Stimulated activated CD4-positive, alpha-beta T cell treated with anti-CD3 and anti-CD28 coated beads, Interleukin-4, amount 100 ng/mL, for 4 hours (primary cell): Measurements from ENCODE around the gene PHGDH.
"Not testable (repeated sequence)": the region's sequence is repeated elsewhere in the genome, so short reads cannot be mapped to it uniquely, and the experiment has no call there.

Experiments used
- DNase-seq, 2 experiments: peaks; one replicate each; pipeline ENCODE4 v3.0.0-alpha.2; 2020

PHGDH gene

GRCh38 chr1:119711804-119712341, at the start of gene PHGDH:
Gene PHGDH, plus strand, starts transcription at chr1:119711934. Its CDS starts 89 bp downstream, at chr1:119712023.
- DNase-seq: peak; percentile 28 to 30

- DNase-seq: no peak
Measured at GRCh38 chr1:119662034-119662437, 49.7 kb upstream of the PHGDH start.

DNA sequence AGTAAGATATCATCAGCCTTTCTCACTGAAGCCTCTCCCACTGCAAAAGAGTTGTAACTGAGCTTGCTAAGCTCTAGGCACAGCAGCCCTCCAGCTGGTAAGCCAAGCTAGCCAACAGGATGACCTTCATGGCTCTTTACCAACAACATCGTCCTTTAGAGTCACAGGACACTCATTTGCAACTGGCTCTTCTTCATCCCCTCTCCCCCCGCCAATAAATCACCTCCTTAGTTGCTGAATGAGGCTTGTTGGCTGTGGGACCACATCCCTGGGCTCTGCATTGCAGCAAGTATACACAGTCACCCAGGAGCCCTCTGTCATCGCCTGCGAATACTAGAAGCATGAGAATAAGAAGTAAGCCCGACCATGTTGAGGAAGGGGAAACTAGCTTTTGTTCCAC, 47.7 kb upstream of the PHGDH start:
- DNase-seq: no peak

DNA sequence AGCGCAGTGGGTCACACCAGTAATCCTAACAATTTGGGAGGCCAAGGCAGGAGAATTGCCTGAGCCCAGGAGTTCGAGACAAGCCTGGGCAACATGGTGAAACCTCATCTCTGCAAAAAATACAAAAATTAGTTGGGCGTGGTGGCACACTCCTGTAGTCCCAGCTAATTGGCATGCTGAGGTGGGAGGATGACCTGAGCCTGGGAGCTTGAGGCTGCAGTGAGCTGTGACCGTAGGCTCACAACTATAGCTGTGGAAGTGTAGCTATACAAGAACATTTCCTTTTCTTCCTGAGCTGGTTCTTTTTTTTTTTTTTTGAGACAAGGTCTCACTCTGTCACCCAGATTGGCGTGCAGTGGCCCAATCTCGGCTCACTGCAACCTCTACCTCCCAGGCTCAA, 44.6 kb upstream of the PHGDH start:
- no peak for DNase-seq

- no peak for DNase-seq
Measured at GRCh38 chr1:119670898-119671297, 40.8 kb upstream of the PHGDH start.

DNA sequence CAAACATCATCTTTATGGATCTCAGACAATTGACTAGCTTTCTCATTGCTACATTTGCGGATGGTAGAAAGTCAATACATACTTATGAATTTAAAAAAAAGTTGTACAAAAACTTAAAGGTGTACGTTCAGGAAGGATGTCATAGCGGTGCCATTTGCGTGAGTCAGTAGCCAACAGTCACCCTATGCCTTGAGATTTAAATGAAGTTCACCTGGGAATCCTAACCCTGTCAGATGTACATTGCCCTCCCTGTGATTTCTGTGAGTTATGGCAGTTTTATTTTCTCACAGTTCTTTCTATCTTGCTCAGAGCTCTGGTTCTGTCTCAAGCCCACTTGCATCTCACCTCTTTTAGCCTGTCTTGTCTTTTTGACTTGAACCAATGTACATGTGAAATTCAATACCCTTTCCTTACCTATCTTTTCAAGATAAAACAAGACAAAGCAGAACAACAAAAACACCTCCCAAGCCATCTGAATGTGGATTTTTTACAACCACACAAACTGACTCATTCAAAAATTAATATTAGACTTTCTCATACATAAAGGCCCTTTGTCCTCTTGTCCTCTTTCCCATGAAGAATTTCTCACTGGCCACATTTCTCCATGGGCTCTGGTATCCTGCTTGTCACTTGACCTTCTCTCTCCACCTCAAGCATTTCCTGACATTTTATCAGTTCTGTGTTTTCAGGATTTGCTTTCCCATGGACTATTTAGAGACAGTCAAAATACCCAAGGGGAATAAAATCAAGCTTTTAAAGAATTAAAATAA, 38.4 kb upstream of the PHGDH start:
- DNase-seq: no peak

- no peak for DNase-seq
Measured at GRCh38 chr1:119674111-119674526, 37.6 kb upstream of the PHGDH start.

DNA sequence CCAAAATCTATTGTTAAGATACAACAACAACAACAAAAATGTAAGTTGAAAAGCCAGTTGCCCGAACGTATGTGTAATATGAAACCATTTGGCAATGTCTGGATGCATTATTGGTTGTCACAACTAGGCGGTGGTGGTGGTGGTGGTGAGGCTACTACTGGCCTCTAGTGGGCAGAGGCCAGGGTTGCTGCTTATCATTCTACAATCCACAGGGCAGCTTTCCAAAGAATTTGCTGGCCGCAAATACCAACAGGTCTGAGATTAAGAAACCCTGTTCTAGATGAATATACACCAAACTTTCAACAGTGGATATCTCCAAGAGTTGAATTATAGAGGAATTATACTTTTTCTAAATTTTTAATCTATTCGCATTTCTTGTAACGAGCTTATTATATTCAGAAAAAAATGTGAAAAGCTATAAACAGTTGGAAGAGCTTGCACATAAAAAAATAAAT, 36.9 kb upstream of the PHGDH start:
- DNase-seq: peak in 1 of 2 experiments; percentile 1

DNA sequence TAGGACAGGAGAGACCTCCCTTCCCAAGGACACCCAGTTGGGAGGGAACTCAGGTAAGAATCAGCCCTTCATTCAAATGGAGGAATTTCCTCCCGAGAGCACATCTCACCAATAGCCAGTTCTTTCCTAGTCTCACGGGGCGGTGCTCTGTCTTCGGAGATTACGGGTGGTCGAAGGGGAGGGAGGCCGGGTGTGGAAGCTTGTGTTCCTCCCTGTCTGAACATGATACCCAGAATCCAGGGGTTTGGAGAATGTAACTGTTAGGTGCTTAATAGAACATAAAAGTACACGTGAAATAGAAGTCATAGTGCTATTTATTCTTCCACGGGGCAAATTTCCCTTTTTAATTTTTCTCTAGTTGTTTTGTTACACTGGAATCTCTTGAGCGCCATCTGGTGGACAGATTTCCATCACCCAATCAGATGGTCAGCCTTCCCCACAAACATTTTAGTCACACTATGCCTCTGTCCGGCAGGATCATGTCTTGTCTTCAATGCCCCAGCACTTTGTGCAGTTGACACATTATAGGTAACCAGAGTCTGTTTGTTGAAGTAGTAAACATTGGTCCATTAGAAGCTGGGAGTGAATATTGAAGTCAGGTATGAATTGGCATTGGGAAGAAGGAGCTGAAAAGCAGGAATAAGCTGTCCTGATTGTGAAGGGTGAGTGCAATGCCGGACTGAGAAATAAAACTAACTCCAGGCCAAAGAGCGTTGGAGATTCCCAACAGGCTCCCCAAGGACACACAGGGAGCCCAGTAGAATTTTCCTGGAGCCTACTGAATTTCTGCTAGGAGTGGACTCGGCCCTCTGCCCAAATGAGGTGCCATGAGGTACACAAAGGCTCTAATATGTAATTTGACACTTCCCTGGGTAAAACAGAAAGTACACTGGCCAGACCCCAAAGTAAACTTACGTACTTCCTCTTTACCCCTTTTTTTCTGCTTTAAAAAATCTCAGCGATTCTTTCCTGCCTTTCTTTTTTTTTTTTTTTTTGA, 36.1 kb upstream of the PHGDH start:
- DNase-seq: peak; percentile 31 to 51

DNA sequence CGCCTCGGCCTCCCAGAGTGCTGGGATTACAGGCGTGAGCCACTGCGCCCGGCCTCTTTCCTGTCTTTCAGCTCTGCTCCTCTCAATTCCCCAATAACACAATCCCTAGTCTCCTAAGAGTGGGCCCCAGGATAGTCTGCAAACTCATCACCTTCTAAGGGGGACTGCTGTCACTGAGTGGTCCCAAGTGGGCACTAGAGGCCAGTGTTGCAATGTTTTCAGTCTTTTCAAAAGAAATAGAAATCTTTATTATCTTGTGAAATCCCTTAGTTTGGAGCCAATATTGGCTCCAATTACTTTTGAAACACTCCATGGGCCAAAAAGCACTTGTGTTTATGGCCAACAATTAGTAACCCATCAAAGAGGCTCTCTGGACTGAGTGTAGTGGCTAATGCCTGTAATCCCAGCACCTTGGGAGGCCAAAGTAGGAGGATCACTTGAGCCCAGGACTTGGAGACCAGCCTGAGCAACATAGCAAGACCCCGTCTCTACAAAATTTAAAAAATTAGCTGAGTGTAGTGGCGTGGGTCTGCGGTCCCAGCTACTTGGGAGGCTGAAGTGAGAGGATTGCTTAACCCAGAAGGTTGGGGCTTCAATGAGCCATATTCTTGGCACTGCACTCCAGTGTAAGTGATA, 35.0 kb upstream of the PHGDH start:
- no peak for DNase-seq

GRCh38 chr1:119679223-119679622, 32.5 kb upstream of the PHGDH start:
- DNase-seq: no peak

- no peak for DNase-seq
Measured at GRCh38 chr1:119680193-119680592, 31.5 kb upstream of the PHGDH start.

DNA sequence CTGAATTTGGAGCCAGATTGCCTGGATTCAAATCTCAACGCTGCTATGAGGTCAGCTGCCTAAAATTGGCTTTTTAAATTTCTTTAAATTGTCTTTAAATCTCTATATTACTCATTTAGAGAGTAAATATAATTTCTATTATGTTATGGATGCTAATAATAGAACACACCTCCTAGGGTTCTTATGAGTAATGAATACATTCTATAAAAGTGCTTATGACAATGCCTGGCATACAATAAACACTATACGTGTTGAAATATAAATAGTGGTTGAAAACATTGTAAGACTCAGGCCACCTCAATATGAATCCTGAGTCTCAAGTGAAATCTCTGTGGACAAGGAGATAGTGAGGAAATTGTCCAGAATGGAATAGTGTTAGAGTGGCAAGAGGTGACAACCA, 31.0 kb upstream of the PHGDH start:
- no peak for DNase-seq

GRCh38 chr1:119681560-119681959, 30.2 kb upstream of the PHGDH start:
- no peak for DNase-seq

GRCh38 chr1:119682141-119682540, 29.6 kb upstream of the PHGDH start:
- DNase-seq: no peak

DNA sequence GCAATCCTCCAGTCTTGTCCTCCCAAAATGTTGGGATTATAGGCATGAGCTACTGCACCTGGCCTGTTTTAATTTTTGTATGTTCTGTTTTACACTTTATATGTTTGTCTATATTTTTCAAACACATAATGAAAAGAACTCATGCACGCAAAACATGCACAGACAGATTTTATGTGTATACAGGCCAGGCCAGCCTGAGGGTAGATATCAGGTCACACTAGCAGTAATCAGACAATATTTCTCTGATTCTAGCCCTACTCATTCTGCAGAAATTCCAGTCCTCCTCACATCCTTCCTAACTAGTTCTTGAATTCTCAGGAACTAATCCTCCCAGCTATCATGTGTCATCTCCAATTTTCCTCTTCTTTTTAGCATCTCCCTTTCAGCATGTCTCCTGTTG, 27.8 kb upstream of the PHGDH start:
- no peak for DNase-seq

DNA sequence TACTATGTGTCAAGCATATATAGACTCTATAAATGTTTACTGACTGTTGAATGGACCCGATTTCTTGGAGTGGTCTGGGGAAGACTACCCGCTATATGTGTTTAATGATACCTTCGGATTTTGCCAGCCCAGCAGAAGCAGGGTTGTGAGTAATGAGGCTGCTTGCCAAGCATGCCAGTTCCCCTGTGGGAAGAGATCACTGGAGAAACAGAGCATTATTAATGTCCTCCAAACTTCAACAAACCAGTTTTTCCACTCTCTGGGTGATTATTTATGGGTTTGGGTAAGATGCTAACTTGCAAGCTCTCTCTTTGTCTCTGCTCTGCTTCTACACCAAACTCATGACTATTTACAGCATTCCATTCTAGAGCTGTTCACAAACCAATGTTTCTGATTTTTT, 25.1 kb upstream of the PHGDH start:
- no peak for DNase-seq

DNA sequence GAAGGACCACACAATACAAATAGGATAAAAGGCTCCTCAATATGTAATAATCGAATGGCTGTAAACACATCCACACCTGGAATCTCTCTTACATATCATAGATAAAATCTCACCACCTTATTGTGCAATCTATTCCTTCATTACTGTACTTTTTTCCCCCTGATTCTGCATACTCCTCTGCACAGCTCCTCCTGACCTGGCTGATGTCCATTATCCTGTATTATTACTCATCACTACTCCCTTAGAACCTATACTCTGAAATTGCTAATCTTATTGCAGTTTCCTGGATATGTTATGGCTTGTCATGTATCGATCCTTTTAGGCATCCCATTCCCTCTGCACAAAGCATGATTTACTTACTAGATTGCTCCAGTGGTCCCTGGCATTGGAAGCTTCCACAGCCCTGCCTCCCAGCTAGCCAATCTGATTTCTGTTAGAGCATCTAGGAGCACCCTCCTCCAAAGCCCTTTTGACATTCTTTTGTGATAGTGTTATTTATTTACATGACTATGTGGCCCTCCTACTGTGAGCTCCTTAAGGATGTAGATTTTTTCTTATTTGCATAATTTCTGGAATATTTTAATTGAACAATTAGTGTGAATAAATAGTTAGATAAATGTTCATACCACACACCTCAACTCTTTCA, 24.2 kb upstream of the PHGDH start:
- no peak for DNase-seq

DNA sequence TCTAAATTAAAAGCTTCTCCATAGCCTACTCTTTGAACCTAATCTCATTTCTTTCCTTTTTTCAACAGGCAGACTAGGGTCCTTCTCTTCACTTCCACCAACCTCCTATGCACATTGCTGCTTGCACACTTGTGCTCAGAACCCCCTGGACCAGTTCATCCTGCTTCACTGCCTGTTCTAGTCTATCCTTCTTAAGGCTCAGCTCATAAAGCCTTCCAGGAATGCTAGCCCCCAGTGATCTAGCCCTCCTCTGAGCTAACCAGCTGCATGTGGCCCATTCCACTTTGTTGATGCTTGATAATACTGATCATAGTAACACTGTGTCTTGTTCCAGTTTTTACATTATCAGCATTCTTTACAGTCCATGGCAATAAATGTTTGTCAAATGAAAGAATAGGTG, 22.9 kb upstream of the PHGDH start:
- DNase-seq: no peak

DNA sequence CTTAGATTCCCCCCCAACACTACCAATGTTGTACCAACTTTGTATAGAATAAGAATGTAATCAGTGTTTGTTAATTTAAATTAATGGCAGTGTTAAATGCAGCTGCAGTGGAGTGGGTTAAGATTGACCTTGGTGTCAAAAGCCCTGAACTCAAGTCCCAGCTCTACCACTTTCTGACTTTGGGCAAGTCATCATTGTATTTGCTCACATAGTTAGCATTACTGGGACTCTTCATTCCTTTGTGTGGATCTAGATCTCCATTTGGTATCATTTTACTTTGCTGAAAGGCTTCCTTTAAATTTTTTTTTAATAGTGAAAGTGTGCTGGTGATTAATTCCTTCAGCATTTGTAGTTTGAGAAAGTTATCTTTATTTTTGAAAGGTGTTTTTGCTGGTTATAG, 22.2 kb upstream of the PHGDH start:
- no peak for DNase-seq

GRCh38 chr1:119696863-119697262, 14.9 kb upstream of the PHGDH start:
- DNase-seq: not testable (repeated sequence)

DNA sequence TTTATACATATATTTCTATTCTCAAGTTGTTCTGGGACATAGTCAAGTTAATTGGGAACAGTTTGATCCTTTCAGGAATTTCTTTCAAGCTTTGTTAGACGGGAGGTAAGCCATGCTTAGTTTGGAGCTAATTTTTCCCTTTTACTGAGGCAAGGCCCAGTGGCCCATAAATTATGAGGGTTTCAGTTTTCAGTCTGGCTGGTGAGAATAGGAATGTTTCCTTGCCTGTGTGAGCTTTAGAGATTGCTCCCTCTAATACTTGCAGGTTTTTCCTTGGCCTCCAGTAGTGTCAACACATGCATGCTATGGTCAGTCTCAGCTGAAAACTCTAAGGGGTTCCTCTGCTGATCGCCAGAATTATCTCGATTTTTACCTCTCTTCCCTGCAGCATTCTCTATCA, 14.1 kb upstream of the PHGDH start:
- DNase-seq: no peak
